Urinary bladder (tissue), 4 donors: Measurements from ENCODE around the gene SLC6A7. TPM values are rescaled to one million over a fixed set of nuclear protein-coding genes. Genes with fewer than 3 reads are reported as not detected.

Experiments
- DNase-seq: peaks from one replicate; pipeline ENCODE4 v3.0.0-alpha.2; 2015; ENCODE audit errors: extremely low spot score
- H3K27ac ChIP-seq: one replicate; pipeline ENCODE4 v1.5.1; 2013; ENCODE audit warnings: low read depth, mild to moderate bottlenecking, moderate library complexity
- H3K36me3 ChIP-seq: one replicate; pipeline ENCODE4 v1.6.1; 2013; ENCODE audit warnings: mild to moderate bottlenecking, moderate library complexity; ENCODE audit not compliant: insufficient read depth
- H3K4me1 ChIP-seq: one replicate; pipeline ENCODE4 v1.6.1; 2013; ENCODE audit warnings: mild to moderate bottlenecking, moderate library complexity; ENCODE audit not compliant: insufficient read depth
- H3K4me3 ChIP-seq: one replicate; pipeline ENCODE4 v1.5.1; 2013; ENCODE audit warnings: low read depth, low read length
- WGBS: extraction: QIAGEN DNeasy Blood & Tissue Kit; methylation state at CpG from one replicate; pipeline ENCODE4 v1.1.7; 2013; 5-methylcytosine and 5-hydroxymethylcytosine counted together
- polyA plus RNA-seq: library from polyadenylated mRNA; stranded (reverse); fragments of 200-250 nt; gene quantifications from one replicate; pipeline ENCODE4 v1.2.3, GENCODE V29; 2013
- total RNA-seq: library from RNA; depleted of rRNA; stranded (reverse); fragments of >200 nt; gene quantifications from one replicate; pipeline ENCODE4 v1.2.3, GENCODE V29; 2014
- donor health status: healthy with polysubstance abuse.
- donor health status: healthy.

Gene SLC6A7
- total and polyA plus RNA-seq, 2 donors: 0.01 TPM; not detected in 1

DNA sequence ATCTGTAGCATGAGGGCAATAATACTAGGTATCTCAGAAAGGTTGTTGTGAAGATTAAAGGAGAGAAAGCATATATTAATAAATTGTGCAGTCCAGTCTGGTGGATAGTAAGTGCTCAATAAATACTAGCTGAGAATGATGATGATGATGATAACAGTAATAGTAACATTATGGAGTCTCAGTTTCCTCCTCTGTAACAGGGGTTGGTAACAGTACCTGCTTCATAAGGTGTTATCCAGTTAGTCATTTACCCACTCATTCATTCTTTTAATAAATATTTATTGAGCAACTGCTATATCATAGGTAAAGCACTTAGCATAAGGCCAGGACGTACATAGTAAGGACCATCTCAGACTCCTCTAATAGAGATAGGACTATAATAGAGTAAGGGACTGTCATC, 7.6 kb downstream of the SLC6A7 start:
- DNase-seq: no peak
- Histone ChIP-seq H3K27ac (no peak overlapping the region), H3K4me1 (no peaks in the 10 kb centered on the region), H3K4me3 (no peak overlapping the region), H3K36me3 (no peaks in the 10 kb centered on the region)
- 90% methylated on average over 1 of the region's 1 CpG for WGBS

DNA sequence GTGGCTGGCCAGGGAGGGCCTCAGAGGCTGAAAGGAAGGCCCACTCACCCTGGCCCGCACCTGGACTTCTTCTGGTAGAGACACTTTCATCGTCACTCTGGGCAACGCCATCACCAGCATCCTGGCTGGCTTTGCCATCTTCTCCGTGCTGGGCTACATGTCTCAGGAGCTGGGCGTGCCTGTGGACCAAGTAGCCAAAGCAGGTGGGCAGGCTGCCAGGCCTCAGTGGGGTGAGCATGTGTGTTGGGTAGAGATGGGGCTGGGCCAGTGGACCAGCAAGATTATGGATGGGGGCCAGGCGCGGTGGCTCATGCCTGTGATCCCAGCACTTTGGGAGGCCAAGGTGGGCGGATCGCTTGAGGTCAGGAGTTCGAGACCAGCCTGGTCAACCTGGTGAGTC, 12.6 kb downstream of the SLC6A7 start:
- 93% methylated on average over 10 of the region's 10 CpGs for WGBS
- no peaks in the 10 kb centered on the region for H3K36me3 ChIP-seq
- no peak overlapping the region for H3K4me3 ChIP-seq
- H3K27ac ChIP-seq: no peak overlapping the region
- no peak for DNase-seq
- no peaks in the 10 kb centered on the region for H3K4me1 ChIP-seq

DNA sequence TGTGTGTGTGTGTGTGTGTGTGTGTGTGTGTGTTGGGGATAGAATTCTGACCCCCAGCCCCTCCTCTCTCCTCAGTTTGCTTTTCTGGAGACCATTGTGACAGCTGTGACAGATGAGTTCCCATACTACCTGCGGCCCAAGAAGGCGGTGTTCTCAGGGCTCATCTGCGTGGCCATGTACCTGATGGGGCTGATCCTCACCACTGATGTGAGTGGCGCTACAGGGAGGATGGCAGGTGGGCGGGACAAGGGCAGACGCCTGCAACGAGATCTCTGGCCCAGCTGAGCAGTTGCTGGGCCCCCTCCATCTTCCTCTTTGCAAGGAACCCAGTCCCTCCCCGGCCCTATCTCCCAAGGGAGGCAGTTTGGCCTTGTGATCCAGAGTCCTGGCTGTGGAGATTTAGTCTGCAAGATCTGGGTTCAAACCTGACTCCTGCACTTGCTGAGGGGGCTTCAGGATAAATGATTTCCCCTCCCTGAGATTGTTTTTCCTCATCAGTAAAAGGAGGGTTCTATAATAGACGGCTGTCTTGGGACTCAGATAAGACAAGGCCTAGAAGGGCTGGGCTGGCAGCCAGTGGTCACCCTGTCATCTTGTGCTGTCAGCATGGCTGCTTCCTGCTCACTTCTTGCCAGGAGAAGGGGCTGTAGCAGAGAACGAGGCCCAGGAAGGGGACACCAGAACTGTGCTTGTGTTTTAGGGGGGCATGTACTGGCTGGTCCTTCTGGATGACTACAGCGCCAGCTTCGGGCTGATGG, 14.1 kb downstream of the SLC6A7 start:
- no peaks in the 10 kb centered on the region for H3K4me1 ChIP-seq
- H3K27ac ChIP-seq: no peak overlapping the region
- WGBS: 84% methylated on average over 12 of the region's 12 CpGs
- no peak for DNase-seq
- no peak overlapping the region for H3K4me3 ChIP-seq
- H3K36me3 ChIP-seq: no peaks in the 10 kb centered on the region

DNA sequence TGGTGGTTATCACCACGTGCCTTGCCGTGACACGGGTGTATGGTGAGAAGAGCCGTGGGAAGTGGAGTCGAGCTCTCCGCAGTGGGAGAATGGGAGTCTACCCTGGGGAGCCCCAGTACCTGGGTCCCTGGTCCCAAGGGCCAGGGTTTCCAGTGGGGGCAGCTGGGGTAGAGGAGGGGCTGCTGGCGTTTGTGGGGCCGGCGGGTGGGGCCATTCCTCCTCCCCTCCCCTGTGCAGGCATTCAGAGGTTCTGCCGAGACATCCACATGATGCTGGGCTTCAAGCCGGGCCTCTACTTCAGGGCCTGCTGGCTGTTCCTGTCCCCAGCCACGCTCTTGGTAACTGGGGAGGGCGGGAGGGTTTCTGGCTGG, 14.7 kb downstream of the SLC6A7 start:
- no peaks in the 10 kb centered on the region for H3K4me1 ChIP-seq
- 93% methylated on average over 13 of the region's 13 CpGs for WGBS
- H3K4me3 ChIP-seq: no peak overlapping the region
- no peak overlapping the region for H3K27ac ChIP-seq
- H3K36me3 ChIP-seq: no peaks in the 10 kb centered on the region
- DNase-seq: no peak

DNA sequence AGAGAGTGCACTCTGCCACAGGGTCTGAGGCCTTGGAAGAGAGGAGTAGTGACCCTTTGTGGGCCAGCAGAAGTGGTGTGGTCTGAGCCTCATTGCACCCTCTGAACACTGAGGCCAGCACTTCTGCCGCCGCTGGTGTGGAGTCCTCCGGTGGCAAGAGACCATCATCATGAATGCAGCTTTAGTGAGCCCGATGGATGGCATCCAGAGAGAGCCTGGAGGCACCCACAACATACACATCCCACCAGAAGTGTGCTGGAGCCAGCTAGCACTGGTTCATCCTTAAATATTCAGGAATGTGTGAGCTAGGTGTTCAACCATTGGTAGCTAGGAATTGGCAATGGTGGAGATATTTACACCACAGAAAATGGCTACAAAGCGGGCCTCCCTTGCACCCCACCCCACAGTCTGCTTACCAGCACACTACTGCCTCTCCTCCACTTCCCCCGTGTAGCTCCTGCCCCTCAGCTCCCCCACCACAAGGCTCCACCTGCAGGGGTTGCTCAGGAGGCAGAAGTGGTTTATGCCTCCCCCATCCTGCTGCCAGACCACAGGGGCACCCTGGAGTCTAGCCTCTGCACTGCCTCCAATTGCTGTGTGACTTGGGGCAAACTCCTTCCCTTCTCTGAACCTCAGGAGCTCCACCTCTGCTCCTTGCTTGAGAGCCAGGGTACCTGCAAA, 16.4 kb downstream of the SLC6A7 start:
- Histone ChIP-seq H3K27ac (no peak overlapping the region), H3K4me3 (no peak overlapping the region), H3K36me3 (no peaks in the 10 kb centered on the region), H3K4me1 (no peaks in the 10 kb centered on the region)
- DNase-seq: no peak
- 84% methylated on average over 6 of the region's 6 CpGs for WGBS

DNA sequence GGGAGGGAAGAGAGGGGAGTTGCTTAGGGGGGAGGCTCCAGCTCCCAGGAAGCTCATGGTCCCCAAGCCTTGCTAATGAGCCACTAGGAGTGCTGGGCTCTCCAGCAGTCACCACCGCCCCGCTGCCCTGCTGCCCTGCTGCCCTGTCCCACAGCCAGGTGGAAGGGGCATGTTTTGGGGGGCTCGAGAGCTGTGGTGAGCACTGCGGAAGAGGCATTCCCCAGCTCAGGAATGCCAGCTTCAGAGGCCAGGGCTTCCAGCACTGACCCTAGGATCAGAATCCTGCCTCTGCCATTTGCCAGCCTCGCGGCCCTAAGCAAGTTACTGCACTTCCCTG, 16.9 kb downstream of the SLC6A7 start:
- 92% methylated on average over 6 of the region's 6 CpGs for WGBS
- Histone ChIP-seq H3K4me3 (no peak overlapping the region), H3K27ac (no peak overlapping the region), H3K36me3 (no peaks in the 10 kb centered on the region), H3K4me1 (no peaks in the 10 kb centered on the region)
- no peak for DNase-seq

DNA sequence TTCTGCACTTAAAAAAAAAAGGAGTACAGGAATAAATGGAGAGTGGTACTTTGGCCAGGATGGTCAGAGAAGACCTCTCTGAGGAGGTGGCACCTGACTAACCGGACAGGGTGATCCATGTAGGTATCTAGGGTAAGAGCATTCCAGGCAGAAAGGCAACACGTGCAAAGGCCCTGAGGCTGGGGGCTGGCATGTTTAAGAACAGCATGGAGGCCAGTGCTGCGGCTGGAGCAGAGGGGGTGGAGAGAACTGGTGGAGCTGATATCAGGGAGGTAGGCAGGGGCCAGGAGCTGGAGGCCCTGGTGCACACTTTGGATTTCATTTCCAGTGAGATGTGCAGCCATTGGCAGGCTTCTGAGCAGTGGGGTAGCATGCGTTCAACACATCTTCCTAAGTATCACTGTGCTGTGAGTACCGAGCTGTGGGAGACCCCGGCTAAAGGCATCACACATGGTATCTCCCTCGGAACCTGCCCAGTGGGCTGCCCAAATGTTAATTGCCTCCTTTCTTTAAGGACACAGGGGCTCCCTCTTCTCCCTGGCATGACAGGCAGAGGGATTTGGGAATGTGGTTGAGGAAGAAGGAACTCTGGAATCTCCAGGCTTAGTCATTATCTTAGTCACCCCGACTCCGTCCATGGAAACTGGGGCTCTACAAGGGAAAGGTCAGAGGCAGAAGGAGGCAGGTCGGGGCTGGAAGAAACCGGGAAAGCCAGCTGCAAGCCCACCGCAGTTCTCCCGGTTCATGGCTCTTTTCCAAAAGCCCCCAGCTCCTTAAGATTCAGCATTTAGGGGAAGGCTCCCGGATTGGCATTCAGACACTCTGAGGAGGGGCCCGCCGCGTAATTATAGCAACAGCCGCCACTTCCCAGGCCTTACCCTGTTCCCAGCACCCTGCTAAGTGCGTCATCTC, 18.6 kb downstream of the SLC6A7 start:
- Histone ChIP-seq H3K27ac (no peak overlapping the region), H3K4me3 (no peak overlapping the region), H3K36me3 (no peaks in the 10 kb centered on the region), H3K4me1 (no peaks in the 10 kb centered on the region)
- WGBS: 69% methylated on average over 19 of the region's 19 CpGs
- no peak for DNase-seq

DNA sequence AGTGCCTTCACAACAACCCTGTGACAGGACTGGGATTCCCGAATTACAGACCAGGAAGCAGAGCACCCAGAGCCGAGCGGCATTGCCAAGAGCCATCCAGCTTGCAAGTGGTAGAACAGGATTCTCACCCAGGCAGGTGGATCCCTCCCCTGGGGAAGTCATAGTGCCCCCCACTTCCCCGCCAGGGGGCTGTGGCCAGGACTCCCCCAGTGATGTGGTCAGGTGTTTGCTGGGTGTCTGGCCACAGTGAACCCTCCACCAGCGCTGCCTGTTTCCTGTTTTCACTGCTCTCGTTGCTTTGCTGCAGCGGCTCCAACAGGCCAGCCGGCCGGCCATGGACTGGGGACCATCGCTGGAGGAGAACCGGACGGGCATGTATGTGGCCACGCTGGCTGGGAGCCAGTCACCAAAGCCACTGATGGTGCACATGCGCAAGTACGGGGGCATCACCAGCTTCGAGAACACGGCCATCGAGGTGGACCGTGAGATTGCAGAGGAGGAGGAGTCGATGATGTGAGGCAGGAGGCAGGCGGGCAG, 19.3 kb downstream of the SLC6A7 start:
- 80% methylated on average over 21 of the region's 21 CpGs for WGBS
- no peaks in the 10 kb centered on the region for H3K4me1 ChIP-seq
- no peaks in the 10 kb centered on the region for H3K36me3 ChIP-seq
- no peak overlapping the region for H3K27ac ChIP-seq
- no peak overlapping the region for H3K4me3 ChIP-seq
- no peak for DNase-seq

DNA sequence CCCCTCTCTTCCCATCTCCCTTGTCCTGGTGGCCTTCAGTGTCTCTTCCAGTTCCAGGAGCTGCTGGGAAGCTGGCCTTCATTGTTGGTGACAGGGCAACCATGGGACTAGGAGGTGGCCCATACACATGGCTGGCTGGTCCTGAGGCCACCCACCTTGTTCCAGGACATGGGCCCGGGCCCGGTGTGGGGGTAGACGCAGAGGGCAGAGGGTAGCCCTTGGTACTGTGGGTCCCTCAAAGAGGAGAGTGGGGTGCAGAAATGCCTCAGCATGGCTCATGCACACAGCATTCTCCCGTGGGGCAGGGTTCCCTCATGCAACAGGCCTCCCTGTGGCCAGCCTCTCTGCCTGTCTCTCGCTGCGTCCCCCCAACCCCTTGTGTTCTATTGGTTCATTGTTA, 20.8 kb downstream of the SLC6A7 start:
- no peak for DNase-seq
- H3K4me1 ChIP-seq: no peaks in the 10 kb centered on the region
- no peaks in the 10 kb centered on the region for H3K36me3 ChIP-seq
- WGBS: 82% methylated on average over 6 of the region's 6 CpGs
- no peak overlapping the region for H3K4me3 ChIP-seq
- no peak overlapping the region for H3K27ac ChIP-seq

DNA sequence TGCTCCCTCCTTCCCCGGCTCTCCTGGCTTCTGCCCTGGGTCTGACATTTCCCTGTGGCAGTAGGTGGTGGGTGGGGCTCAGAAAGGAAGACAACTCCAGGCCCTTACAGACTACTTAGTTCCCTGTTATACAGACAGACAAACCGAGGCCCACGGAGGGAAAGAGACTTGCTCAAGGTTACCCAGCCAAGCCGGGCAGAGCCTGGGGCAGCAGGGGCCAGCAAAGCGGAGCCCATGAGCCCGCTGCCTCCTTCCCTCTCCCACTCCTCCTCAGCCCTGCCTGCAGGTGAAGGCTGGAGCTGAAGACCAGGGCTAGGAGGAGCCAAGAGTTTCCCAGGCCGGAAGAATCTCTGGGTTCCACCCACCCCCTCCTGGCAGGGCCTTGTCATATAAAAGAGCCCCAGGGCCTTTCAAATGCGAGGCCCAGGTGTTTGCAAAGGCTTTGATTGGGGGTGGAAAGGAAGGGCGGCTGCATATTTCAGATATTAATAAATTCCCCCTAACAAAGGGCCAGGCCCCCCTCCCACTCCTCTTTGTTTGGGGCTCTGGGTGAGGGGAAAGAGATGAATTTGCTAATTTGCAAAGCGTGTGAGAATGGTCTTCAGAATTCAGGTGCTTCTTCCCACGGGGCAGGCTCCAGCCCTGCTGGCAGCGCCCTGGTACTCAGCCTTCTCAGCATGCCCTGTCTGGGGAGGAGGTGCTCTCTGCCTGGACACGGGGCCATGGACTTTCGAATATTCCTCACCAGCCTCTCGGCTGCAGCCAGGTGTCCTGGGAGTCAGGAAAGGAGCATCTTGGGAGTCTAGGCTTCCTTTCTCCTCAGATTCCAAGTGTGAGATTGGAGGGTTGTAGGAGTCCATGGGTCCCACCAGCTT, 21.5 kb downstream of the SLC6A7 start:
- DNase-seq: no peak
- WGBS: 93% methylated on average over 15 of the region's 15 CpGs
- no peak overlapping the region for H3K27ac ChIP-seq

DNA sequence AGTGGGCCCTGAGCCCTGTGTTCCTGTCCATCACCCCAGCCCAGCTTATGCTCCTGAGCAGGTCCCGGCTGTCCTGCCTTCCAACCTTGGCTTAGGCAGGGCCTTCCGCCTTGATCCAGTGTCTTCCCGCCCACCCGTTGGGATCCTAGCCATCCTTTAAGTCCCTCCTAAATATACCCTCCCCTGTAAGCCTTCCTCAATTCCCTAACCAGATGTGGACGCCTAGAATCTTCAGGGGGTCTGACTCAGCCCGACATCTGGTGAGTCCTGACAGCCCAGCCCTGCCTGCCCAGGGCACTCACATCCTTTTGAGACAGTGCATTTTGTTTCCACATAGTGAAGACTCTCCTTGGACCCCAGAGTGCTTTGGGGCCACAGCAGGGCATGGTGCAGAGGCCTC, 23.7 kb downstream of the SLC6A7 start:
- Histone ChIP-seq H3K36me3 (no peaks in the 10 kb centered on the region), H3K4me1 (no peaks in the 10 kb centered on the region), H3K4me3 (no peak overlapping the region), H3K27ac (no peak overlapping the region)
- WGBS: 77% methylated on average over 6 of the region's 6 CpGs
- DNase-seq: no peak

More for the DNA sequence above, 21.5 kb downstream of the SLC6A7 start:
- Histone ChIP-seq H3K4me1 (no peaks in the 10 kb centered on the region), H3K4me3 (no peak overlapping the region), H3K36me3 (no peaks in the 10 kb centered on the region)

DNA sequence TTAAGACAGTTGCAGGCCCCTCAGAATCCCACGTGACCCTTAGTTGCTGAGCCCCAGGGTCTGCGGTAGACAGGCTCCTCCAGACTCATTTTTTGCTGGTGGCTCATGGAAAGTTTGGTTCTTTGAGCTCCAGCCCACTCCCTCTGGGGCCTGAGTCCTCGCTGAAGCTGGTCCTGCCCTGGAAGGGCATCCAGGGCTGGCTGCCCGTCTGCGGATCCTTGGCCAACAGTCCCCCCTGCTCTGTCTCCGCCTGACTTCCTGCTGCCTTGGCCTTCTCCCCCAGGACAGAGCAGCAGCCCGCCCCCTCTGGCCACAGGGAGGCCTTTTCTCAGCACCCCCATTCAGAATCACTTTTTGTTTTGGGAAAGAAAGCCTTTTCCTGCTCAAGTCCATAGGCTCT, 24.4 kb downstream of the SLC6A7 start:
- no peak overlapping the region for H3K4me3 ChIP-seq
- H3K27ac ChIP-seq: no peak overlapping the region
- H3K4me1 ChIP-seq: no peaks in the 10 kb centered on the region
- H3K36me3 ChIP-seq: no peaks in the 10 kb centered on the region
- WGBS: 69% methylated on average over 7 of the region's 7 CpGs
- DNase-seq: no peak
